MCF 10A (cell line): ENCODE results near the gene VOPP1. TPM values are rescaled to one million over a fixed set of nuclear protein-coding genes. Genes with fewer than 3 reads are reported as not detected.

ENCODE experiments used
- BruUV-seq: library from RNA; stranded (reverse); fragments of 400-500 nt; replicated peaks from 2 replicates; lab custom pipeline; 2021; lab: Mats Ljungman, UMichigan
- CTCF ChIA-PET: fragments of 300-600 bp; sonication (Branson Sonifier 250); formaldehyde crosslinking; extraction: SDS; loops from one replicate; lab custom pipeline; 2021; ENCODE audit warnings: antibody characterized with exemption, inconsistent platforms; lab: Yijun Ruan, JAX
- POLR2A ChIA-PET: fragments of 300-600, 350-650 bp; sonication (Branson Sonifier 250); formaldehyde crosslinking; extraction: SDS; loops from one replicate; lab custom pipeline; 2020; ENCODE audit warnings: antibody characterized with exemption, inconsistent platforms; lab: Yijun Ruan, JAX
- DNase-seq: peaks from one replicate; pipeline ENCODE4 v3.0.0-alpha.2; 2018; ENCODE audit not compliant: unreplicated experiment
- H3K27ac Mint-ChIP-seq: one replicate; pipeline ENCODE4 v1.8.0; 2022; ENCODE audit warnings: mild to moderate bottlenecking, low read depth, mixed read lengths; ENCODE audit not compliant: unreplicated experiment
- H3K27me3 Mint-ChIP-seq: one replicate; pipeline ENCODE4 v1.8.0; 2022; ENCODE audit warnings: mixed read lengths; ENCODE audit not compliant: insufficient read depth, unreplicated experiment
- H3K36me3 Mint-ChIP-seq: one replicate; pipeline ENCODE4 v1.8.0; 2022; ENCODE audit warnings: mild to moderate bottlenecking, moderate library complexity, mixed read lengths; ENCODE audit not compliant: insufficient read depth, unreplicated experiment
- H3K4me1 Mint-ChIP-seq: one replicate; pipeline ENCODE4 v1.8.0; 2022; ENCODE audit warnings: mixed read lengths; ENCODE audit not compliant: insufficient read depth, unreplicated experiment
- H3K4me3 Mint-ChIP-seq: one replicate; pipeline ENCODE4 v1.8.0; 2022; ENCODE audit warnings: mild to moderate bottlenecking, moderate library complexity, mixed read lengths; ENCODE audit not compliant: unreplicated experiment
- H3K9me3 Mint-ChIP-seq: one replicate; pipeline ENCODE4 v1.8.0; 2022; ENCODE audit warnings: mixed read lengths; ENCODE audit not compliant: unreplicated experiment
- intact Hi-C: fragments of 100-400 bp; cut with micrococcal nuclease; formaldehyde crosslinking; loops from 2 replicates; pipeline ENCODE4 v1.14.1; 2022
- total RNA-seq: library from RNA; stranded (reverse); gene quantifications from 2 replicates; pipeline ENCODE4 v1.2.3, GENCODE V29; 2022
- TF ChIP-seq, protein P1 (sequence below): fragments of 200-600 bp; IDR thresholded peaks from one replicate; pipeline ENCODE4 v1.8.0; 2022; ENCODE audit warnings: antibody characterized with exemption, mild to moderate bottlenecking; ENCODE audit not compliant: unreplicated experiment

VOPP1 gene
- total RNA-seq, 1 experiment from 2014 or later: 29.2 TPM

DNA sequence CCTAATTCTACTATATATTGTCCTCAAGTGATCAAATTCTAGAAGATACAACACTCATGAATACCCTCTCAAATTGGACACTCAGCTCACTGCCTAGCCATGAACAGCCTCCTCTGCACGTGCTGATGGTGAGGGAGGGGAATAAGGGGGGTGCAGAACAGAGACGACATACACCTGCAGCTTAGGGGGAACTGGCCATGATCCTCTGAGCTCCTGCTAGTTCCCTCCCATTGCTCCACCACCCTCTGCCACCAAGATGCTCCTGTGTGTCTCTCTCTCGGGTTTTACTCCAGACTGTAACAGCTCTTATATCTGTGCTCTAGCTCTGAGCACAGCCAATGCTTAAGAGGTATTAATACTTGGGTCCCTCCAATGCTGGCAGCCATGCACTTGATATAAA lies 70.7 kb downstream of the VOPP1 start:
- Mint-ChIP-seq H3K9me3 (no peaks in the 10 kb centered on the region), H3K27me3 (no peaks in the 10 kb centered on the region), H3K4me1 (peaks cover 18% of the 10 kb centered on the region), H3K36me3 (peaks cover 5% of the 10 kb centered on the region), H3K27ac (no peak overlapping the region), H3K4me3 (no peak overlapping the region)
- intact Hi-C loops: no loop called here
- TF ChIP-seq, protein P1, sequence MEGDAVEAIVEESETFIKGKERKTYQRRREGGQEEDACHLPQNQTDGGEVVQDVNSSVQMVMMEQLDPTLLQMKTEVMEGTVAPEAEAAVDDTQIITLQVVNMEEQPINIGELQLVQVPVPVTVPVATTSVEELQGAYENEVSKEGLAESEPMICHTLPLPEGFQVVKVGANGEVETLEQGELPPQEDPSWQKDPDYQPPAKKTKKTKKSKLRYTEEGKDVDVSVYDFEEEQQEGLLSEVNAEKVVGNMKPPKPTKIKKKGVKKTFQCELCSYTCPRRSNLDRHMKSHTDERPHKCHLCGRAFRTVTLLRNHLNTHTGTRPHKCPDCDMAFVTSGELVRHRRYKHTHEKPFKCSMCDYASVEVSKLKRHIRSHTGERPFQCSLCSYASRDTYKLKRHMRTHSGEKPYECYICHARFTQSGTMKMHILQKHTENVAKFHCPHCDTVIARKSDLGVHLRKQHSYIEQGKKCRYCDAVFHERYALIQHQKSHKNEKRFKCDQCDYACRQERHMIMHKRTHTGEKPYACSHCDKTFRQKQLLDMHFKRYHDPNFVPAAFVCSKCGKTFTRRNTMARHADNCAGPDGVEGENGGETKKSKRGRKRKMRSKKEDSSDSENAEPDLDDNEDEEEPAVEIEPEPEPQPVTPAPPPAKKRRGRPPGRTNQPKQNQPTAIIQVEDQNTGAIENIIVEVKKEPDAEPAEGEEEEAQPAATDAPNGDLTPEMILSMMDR: no peak
- ChIA-PET POLR2A (interaction anchor here (0.6 kb wide), 1 partner anchor 9 kb away, joined by 4 read pairs; no protein-coding TSS in a partner anchor), CTCF (interaction anchor here (0.5 kb wide), 1 partner anchor 9 kb away, joined by 3 read pairs; no protein-coding TSS in a partner anchor)
- BruUV-seq: no TSS peak
- DNase-seq: no peak

- CTCF ChIA-PET: interaction anchor here (0.5 to 0.6 kb wide), 2 partner anchors 64 to 220 kb away, joined by 3 read pairs; no protein-coding TSS in a partner anchor
- DNase-seq: no peak
- no peak overlapping the region for H3K4me3 Mint-ChIP-seq
- intact Hi-C loops: no loop called here
- peaks cover 17% of the 10 kb centered on the region for H3K36me3 Mint-ChIP-seq
- no TSS peak for BruUV-seq
- no peaks in the 10 kb centered on the region for H3K9me3 Mint-ChIP-seq
- TF ChIP-seq, protein P1: no peak
- peaks cover 21% of the 10 kb centered on the region for H3K4me1 Mint-ChIP-seq
- no peaks in the 10 kb centered on the region for H3K27me3 Mint-ChIP-seq
- POLR2A ChIA-PET: interaction anchor here (0.6 kb wide), 1 partner anchor 9 kb away, joined by 3 read pairs; no protein-coding TSS in a partner anchor
- H3K27ac Mint-ChIP-seq: no peak overlapping the region
Observed at GRCh38 chr7:55500117-55500756, 72.1 kb downstream of the VOPP1 start.

- Mint-ChIP-seq H3K36me3 (peaks cover 17% of the 10 kb centered on the region), H3K4me1 (peaks cover 16% of the 10 kb centered on the region), H3K4me3 (no peak overlapping the region), H3K27ac (no peak overlapping the region), H3K9me3 (no peaks in the 10 kb centered on the region), H3K27me3 (no peaks in the 10 kb centered on the region)
- CTCF ChIA-PET: no interaction called here
- POLR2A ChIA-PET: interaction anchor here (0.6 kb wide), 1 partner anchor 9 kb away, joined by 3 read pairs; no protein-coding TSS in a partner anchor
- intact Hi-C loops: no loop called here
- no peak for DNase-seq
- TF ChIP-seq, protein P1: no peak
- BruUV-seq: no TSS peak
Observed at GRCh38 chr7:55499591-55499990, 72.7 kb downstream of the VOPP1 start.

- Mint-ChIP-seq H3K36me3 (peaks cover 17% of the 10 kb centered on the region), H3K27me3 (no peaks in the 10 kb centered on the region), H3K27ac (no peak overlapping the region), H3K4me1 (peaks cover 15% of the 10 kb centered on the region), H3K4me3 (no peak overlapping the region), H3K9me3 (no peaks in the 10 kb centered on the region)
- no TSS peak for BruUV-seq
- ChIA-PET CTCF (no interaction called here), POLR2A (no interaction called here)
- intact Hi-C loops: no loop called here
- no peak for DNase-seq
- TF ChIP-seq, protein P1: no peak
Observed at GRCh38 chr7:55498770-55499169, 73.5 kb downstream of the VOPP1 start.
